SH-SY5Y (cell line): ENCODE measurements around the gene NPR2.

ENCODE experiments used
- GATA2 ChIP-seq: IDR thresholded peaks from 2 replicates; pipeline ENCODE4 v1.6.1; 2011; ENCODE audit warnings: mild to moderate bottlenecking, low read depth, low read length
- GATA3 ChIP-seq: IDR thresholded peaks from 2 replicates; pipeline ENCODE4 v1.6.1; 2011; ENCODE audit warnings: low read depth, mild to moderate bottlenecking, low read length, moderate library complexity

DNA sequence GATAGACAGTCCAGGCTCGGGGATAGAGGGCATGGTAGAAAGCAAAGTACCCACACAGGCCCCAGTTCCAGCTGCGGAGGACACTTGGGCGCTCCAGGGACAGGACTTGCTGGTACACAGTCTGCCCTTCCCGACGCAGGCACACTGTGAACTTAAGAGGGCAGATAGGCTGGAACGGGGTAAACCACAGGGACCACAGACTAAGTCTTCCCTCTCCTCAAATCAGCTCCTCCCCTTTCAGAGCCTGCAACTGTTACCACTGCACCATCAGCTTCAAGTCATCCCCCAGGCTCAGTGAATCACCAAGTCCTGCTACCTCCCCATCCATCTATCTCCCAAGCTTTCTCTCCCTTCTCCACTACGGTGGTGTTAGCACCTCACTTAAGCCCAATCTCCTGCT is 49.7 kb upstream of the NPR2 start:
- no peak for TF ChIP-seq GATA2
- TF ChIP-seq GATA3: no peak
